GM23248 (cell line): Measurements from ENCODE around the gene SSPN. TPM values are rescaled to one million over a fixed set of nuclear protein-coding genes. Genes with fewer than 3 reads are reported as not detected.

ENCODE experiments used
- DNase-seq: peaks from one replicate; pipeline ENCODE4 v3.0.0-alpha.2; 2015
- H2AFZ ChIP-seq: fragments of 200-600 bp; sonication (generic); 2 replicates; pipeline ENCODE4 v1.6.1; 2016; ENCODE audit warnings: antibody characterized with exemption
- H3F3A ChIP-seq: fragments of 200-600 bp; sonication (generic); 2 replicates; pipeline ENCODE4 v1.6.1; 2016; ENCODE audit warnings: mild to moderate bottlenecking, antibody characterized with exemption, mixed run types; ENCODE audit not compliant: insufficient read depth
- H3K27ac ChIP-seq: fragments of 200-600 bp; sonication (generic); 2 replicates; pipeline ENCODE4 v1.5.1; 2016; ENCODE audit warnings: mild to moderate bottlenecking
- H3K27me3 ChIP-seq: fragments of 200-600 bp; sonication (generic); replicated peaks from 2 replicates; pipeline ENCODE4 v1.6.1; 2016; ENCODE audit warnings: mild to moderate bottlenecking; ENCODE audit not compliant: insufficient read depth
- H3K36me3 ChIP-seq: fragments of 200-600 bp; sonication (generic); 2 replicates; pipeline ENCODE4 v1.6.1; 2016; ENCODE audit warnings: low read depth, mild to moderate bottlenecking
- H3K4me1 ChIP-seq: fragments of 200-600 bp; sonication (generic); 2 replicates; pipeline ENCODE4 v1.6.1; 2016; ENCODE audit warnings: mild to moderate bottlenecking; ENCODE audit not compliant: insufficient read depth
- H3K4me2 ChIP-seq: fragments of 200-600 bp; sonication (generic); one replicate; pipeline ENCODE4 v1.6.1; 2016; ENCODE audit warnings: mild to moderate bottlenecking; ENCODE audit not compliant: unreplicated experiment
- H3K4me3 ChIP-seq: fragments of 200-600 bp; sonication (generic); 2 replicates; pipeline ENCODE4 v1.5.1; 2016; ENCODE audit warnings: mild to moderate bottlenecking
- H3K79me2 ChIP-seq: fragments of 200-600 bp; sonication (generic); 2 replicates; pipeline ENCODE4 v1.6.1; 2016; ENCODE audit warnings: mild to moderate bottlenecking; ENCODE audit not compliant: insufficient read depth
- H3K9ac ChIP-seq: fragments of 200-600 bp; sonication (generic); 2 replicates; pipeline ENCODE4 v1.6.1; 2016; ENCODE audit warnings: mild to moderate bottlenecking
- H3K9me2 ChIP-seq: fragments of 200-600 bp; sonication (generic); 2 replicates; pipeline ENCODE4 v1.6.1; 2016; ENCODE audit warnings: mixed run types, mild to moderate bottlenecking, moderate library complexity; ENCODE audit not compliant: insufficient read depth
- H3K9me3 ChIP-seq: fragments of 200-600 bp; sonication (generic); one replicate; pipeline ENCODE4 v1.6.1; 2017; ENCODE audit warnings: low read depth
- H4K20me1 ChIP-seq: fragments of 200-600 bp; sonication (generic); 2 replicates; pipeline ENCODE4 v1.6.0; 2016; ENCODE audit not compliant: insufficient read depth
- EZH2 ChIP-seq: fragments of 200-600 bp; sonication (generic); IDR thresholded peaks from 2 replicates; pipeline ENCODE4 v1.6.1; 2018; ENCODE audit warnings: antibody characterized with exemption, mild to moderate bottlenecking; ENCODE audit not compliant: insufficient read depth, poor library complexity, severe bottlenecking
- EZH2phosphoT487 ChIP-seq: fragments of 200-600 bp; sonication (generic); IDR thresholded peaks from 2 replicates; pipeline ENCODE4 v1.6.1; 2018; ENCODE audit warnings: antibody characterized with exemption, moderate library complexity, mild to moderate bottlenecking, low read depth; ENCODE audit not compliant: insufficient read depth
- WGBS, 2 experiments: methylation state at CpG; one replicate each; pipeline ENCODE4 v1.1.6; 2015 to 2017; ENCODE audit warnings: low lambda C conversion rate in 2 of 2, low coverage in 1 of 2; ENCODE audit errors: missing lambda C conversion rate in 2 of 2; 5-methylcytosine and 5-hydroxymethylcytosine counted together
- in situ Hi-C: fragments of 300-500 bp; cut with MboI; formaldehyde crosslinking; loops from 2 replicates; pipeline ENCODE4 v1.15.0; 2020
- polyA plus RNA-seq: library from polyadenylated mRNA; unstranded; fragments of >200 nt; fragmentation: Nextera tagmentation; extraction: Ambion mirVana; gene quantifications from 2 replicates; pipeline ENCODE4 v1.2.1, GENCODE V29; 2016
- total RNA-seq: library from RNA; depleted of rRNA; stranded (reverse); fragments of >200 nt; shearing (Covaris generic); gene quantifications from 2 replicates; pipeline ENCODE4 v1.2.3, GENCODE V29; 2014; rRNA removed

Gene SSPN
- total and polyA plus RNA-seq, 2 experiments from 2014 or later: 12.5 to 22.0 TPM

- WGBS, 2 experiments: 76 to 79% methylated on average over 4 of the region's 4 CpGs
- no peaks in the 10 kb centered on the region for H3K9me2 ChIP-seq
- in situ Hi-C loops: no loop called here
Measured at GRCh38 chr12:26295001-26295400, 99.6 kb downstream of the SSPN start.

GRCh38 chr12:26297396-26298070 is 102.2 kb downstream of the SSPN start:
- no peak overlapping the region for H3K4me2 ChIP-seq
- H3K4me3 ChIP-seq: no peak overlapping the region
- H3K9me3 ChIP-seq: no peaks in the 10 kb centered on the region
- WGBS, 2 experiments: 95% methylated on average over 8 of the region's 8 CpGs
- H3K36me3 ChIP-seq: no peaks in the 10 kb centered on the region
- peaks cover 11% of the 10 kb centered on the region for H3K4me1 ChIP-seq
- in situ Hi-C loops: no loop called here
- H3K27ac ChIP-seq: no peak overlapping the region
- TF ChIP-seq EZH2phosphoT487 (no peak), EZH2 (no peak)
- H4K20me1 ChIP-seq: no peaks in the 10 kb centered on the region
- H3K9me2 ChIP-seq: no peaks in the 10 kb centered on the region
- no peak overlapping the region for H2AFZ ChIP-seq
- no peak for DNase-seq
- no peaks in the 10 kb centered on the region for H3K27me3 ChIP-seq
- H3K79me2 ChIP-seq: no peaks in the 10 kb centered on the region
- H3F3A ChIP-seq: peaks cover 23% of the 10 kb centered on the region
- H3K9ac ChIP-seq: no peak overlapping the region

More at GRCh38 chr12:26295001-26295400, 99.6 kb downstream of the SSPN start:
- no peaks in the 10 kb centered on the region for H3K36me3 ChIP-seq
- no peak overlapping the region for H3K4me2 ChIP-seq
- H2AFZ ChIP-seq: no peak overlapping the region
- peaks cover 23% of the 10 kb centered on the region for H3F3A ChIP-seq
- H4K20me1 ChIP-seq: no peaks in the 10 kb centered on the region
- H3K4me3 ChIP-seq: no peak overlapping the region
- no peaks in the 10 kb centered on the region for H3K9me3 ChIP-seq
- peaks cover 11% of the 10 kb centered on the region for H3K4me1 ChIP-seq
- no peak overlapping the region for H3K9ac ChIP-seq
- H3K27ac ChIP-seq: no peak overlapping the region
- no peaks in the 10 kb centered on the region for H3K79me2 ChIP-seq
- no peak for TF ChIP-seq EZH2phosphoT487
- TF ChIP-seq EZH2: no peak
- no peak for DNase-seq
- no peaks in the 10 kb centered on the region for H3K27me3 ChIP-seq

GRCh38 chr12:26298785-26299621 is 103.6 kb downstream of the SSPN start:
- no peaks in the 10 kb centered on the region for H4K20me1 ChIP-seq
- in situ Hi-C loops: no loop called here
- peak overlapping the region; percentile 79 for H3K9ac ChIP-seq
- DNase-seq: peak; percentile 92
- no peaks in the 10 kb centered on the region for H3K27me3 ChIP-seq
- peaks cover 11% of the 10 kb centered on the region for H3K4me1 ChIP-seq
- H3F3A ChIP-seq: peaks cover 23% of the 10 kb centered on the region
- peak overlapping the region; percentile 89 for H2AFZ ChIP-seq
- 12 to 17% methylated on average over 6 of the region's 6 CpGs for WGBS, 2 experiments
- H3K9me2 ChIP-seq: no peaks in the 10 kb centered on the region
- TF ChIP-seq EZH2 (no peak), EZH2phosphoT487 (no peak)
- H3K36me3 ChIP-seq: no peaks in the 10 kb centered on the region
- peak overlapping the region; percentile 81 for H3K27ac ChIP-seq
- peak overlapping the region; percentile 76 for H3K4me2 ChIP-seq
- H3K79me2 ChIP-seq: no peaks in the 10 kb centered on the region
- H3K9me3 ChIP-seq: no peaks in the 10 kb centered on the region
- peak overlapping the region; percentile 73 for H3K4me3 ChIP-seq

- Histone ChIP-seq H3K4me1 (peaks cover 11% of the 10 kb centered on the region), H3K9ac (peak overlapping the region; percentile 79), H3F3A (peaks cover 23% of the 10 kb centered on the region), H4K20me1 (no peaks in the 10 kb centered on the region), H3K79me2 (no peaks in the 10 kb centered on the region), H3K36me3 (no peaks in the 10 kb centered on the region), H3K4me3 (no peak overlapping the region; the same call in 1 of the 2 replicates), H3K27me3 (no peaks in the 10 kb centered on the region), H3K4me2 (peak overlapping the region; percentile 76), H3K27ac (no peak overlapping the region; the same call in 1 of the 2 replicates), H3K9me3 (no peaks in the 10 kb centered on the region), H3K9me2 (no peaks in the 10 kb centered on the region), H2AFZ (no peak overlapping the region)
- 94 to 96% methylated on average over 1 of the region's 1 CpG for WGBS, 2 experiments
- TF ChIP-seq EZH2: no peak
- no peak for TF ChIP-seq EZH2phosphoT487
- DNase-seq: no peak
- in situ Hi-C loops: no loop called here
Measured at GRCh38 chr12:26299751-26300150, 104.4 kb downstream of the SSPN start.

Other genes starting within 250 kb of the SSPN start
- gene RASSF8, start 236.9 kb upstream of the SSPN start, total RNA-seq: 80.1 and 108 TPM in 2 replicates
- gene RASSF8, start 236.9 kb upstream of the SSPN start, polyA plus RNA-seq: 11.2 and 13.6 TPM in 2 replicates
- gene BHLHE41, start 70.5 kb upstream of the SSPN start, total RNA-seq: 0.76 and 1.6 TPM in 2 replicates
- 1.3 and 1.7 TPM in 2 replicates for gene BHLHE41, start 70.5 kb upstream of the SSPN start, polyA plus RNA-seq